Parathyroid adenoma (tissue), 2 donors: ENCODE data around the gene CD320.
"Not testable (repeated sequence)": the region's sequence is repeated elsewhere in the genome, so short reads cannot be mapped to it uniquely, and the experiment has no call there.

Experiments used
- H2AFZ ChIP-seq: fragments of 300-600 bp; sonication (generic); one replicate; pipeline ENCODE4 v1.7.0; 2017; ENCODE audit warnings: antibody characterized with exemption, mild to moderate bottlenecking
- H3K27ac ChIP-seq: fragments of 300-600 bp; sonication (generic); one replicate; pipeline ENCODE4 v1.7.0; 2017
- H3K27me3 ChIP-seq: fragments of 300-600 bp; sonication (generic); one replicate; pipeline ENCODE4 v1.7.0; 2017; ENCODE audit warnings: low read length; ENCODE audit not compliant: control insufficient read depth, insufficient read depth
- H3K36me3 ChIP-seq: fragments of 300-600 bp; sonication (generic); one replicate; pipeline ENCODE4 v1.7.0; 2017; ENCODE audit warnings: low read length; ENCODE audit not compliant: control insufficient read depth, insufficient read depth
- H3K4me1 ChIP-seq: fragments of 300-600 bp; sonication (generic); one replicate; pipeline ENCODE4 v1.7.0; 2017; ENCODE audit warnings: control low read depth
- H3K4me2 ChIP-seq: fragments of 300-600 bp; sonication (generic); one replicate; pipeline ENCODE4 v1.7.0; 2017; ENCODE audit warnings: low read length
- H3K4me3 ChIP-seq: fragments of 300-600 bp; sonication (generic); one replicate; pipeline ENCODE4 v1.7.0; 2017; ENCODE audit warnings: low read depth, low read length
- H3K79me2 ChIP-seq: fragments of 300-600 bp; sonication (generic); one replicate; pipeline ENCODE4 v1.7.0; 2017; ENCODE audit warnings: control low read depth
- H3K9ac ChIP-seq: fragments of 300-600 bp; sonication (generic); one replicate; pipeline ENCODE4 v1.7.0; 2017; ENCODE audit warnings: mild to moderate bottlenecking
- H3K9me3 ChIP-seq: fragments of 300-600 bp; sonication (generic); one replicate; pipeline ENCODE4 v1.7.0; 2017; ENCODE audit warnings: low read length; ENCODE audit not compliant: control insufficient read depth
- TF ChIP-seq, protein P1 (sequence below): fragments of 300-600 bp; sonication (generic); IDR thresholded peaks from one replicate; pipeline ENCODE4 v1.7.0; 2017; ENCODE audit warnings: antibody characterized with exemption, mild to moderate bottlenecking
- donor health status: primary hyperparathyroidism.

The CD320 gene

DNA sequence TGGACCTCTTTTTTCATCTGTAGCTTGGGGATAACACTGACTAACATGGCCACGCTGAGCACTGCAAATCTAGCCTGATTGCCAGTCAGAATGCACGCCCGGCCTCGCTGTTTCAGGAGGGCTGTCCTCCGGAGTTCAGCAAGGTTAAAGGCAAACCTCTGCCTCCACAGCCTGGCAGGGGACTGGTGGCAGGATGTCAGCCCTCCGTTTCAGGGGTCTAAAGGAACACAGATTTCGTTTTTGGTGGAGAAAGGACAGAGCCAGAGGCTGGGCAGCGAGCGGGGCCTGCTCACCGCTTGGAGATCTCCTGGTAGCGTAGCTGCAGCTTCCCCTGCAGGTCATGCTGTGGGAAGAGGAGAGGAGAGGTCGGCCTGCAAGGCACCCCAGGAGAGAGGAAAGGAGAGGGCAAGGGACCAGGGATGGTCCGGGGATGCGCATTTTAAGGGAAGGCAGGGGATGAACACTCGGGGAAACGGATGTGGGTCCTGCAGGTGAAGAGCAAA lies 12.5 kb upstream of the CD320 start:
- peak overlapping the region; percentile 89 for H3K9ac ChIP-seq
- peaks cover 16% of the 10 kb centered on the region for H3K4me1 ChIP-seq
- H3K27ac ChIP-seq, result peak overlapping the region; percentile 82
- H3K27me3 ChIP-seq, result no peaks in the 10 kb centered on the region
- peak overlapping the region; percentile 97 for H3K4me2 ChIP-seq
- no peaks in the 10 kb centered on the region for H3K9me3 ChIP-seq
- peak overlapping the region; percentile 99 for H3K4me3 ChIP-seq
- H3K79me2 ChIP-seq, result peaks cover 31% of the 10 kb centered on the region
- TF ChIP-seq, protein P1, sequence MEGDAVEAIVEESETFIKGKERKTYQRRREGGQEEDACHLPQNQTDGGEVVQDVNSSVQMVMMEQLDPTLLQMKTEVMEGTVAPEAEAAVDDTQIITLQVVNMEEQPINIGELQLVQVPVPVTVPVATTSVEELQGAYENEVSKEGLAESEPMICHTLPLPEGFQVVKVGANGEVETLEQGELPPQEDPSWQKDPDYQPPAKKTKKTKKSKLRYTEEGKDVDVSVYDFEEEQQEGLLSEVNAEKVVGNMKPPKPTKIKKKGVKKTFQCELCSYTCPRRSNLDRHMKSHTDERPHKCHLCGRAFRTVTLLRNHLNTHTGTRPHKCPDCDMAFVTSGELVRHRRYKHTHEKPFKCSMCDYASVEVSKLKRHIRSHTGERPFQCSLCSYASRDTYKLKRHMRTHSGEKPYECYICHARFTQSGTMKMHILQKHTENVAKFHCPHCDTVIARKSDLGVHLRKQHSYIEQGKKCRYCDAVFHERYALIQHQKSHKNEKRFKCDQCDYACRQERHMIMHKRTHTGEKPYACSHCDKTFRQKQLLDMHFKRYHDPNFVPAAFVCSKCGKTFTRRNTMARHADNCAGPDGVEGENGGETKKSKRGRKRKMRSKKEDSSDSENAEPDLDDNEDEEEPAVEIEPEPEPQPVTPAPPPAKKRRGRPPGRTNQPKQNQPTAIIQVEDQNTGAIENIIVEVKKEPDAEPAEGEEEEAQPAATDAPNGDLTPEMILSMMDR, result no peak
- no peaks in the 10 kb centered on the region for H3K36me3 ChIP-seq
- peak overlapping the region; percentile 79 for H2AFZ ChIP-seq

DNA sequence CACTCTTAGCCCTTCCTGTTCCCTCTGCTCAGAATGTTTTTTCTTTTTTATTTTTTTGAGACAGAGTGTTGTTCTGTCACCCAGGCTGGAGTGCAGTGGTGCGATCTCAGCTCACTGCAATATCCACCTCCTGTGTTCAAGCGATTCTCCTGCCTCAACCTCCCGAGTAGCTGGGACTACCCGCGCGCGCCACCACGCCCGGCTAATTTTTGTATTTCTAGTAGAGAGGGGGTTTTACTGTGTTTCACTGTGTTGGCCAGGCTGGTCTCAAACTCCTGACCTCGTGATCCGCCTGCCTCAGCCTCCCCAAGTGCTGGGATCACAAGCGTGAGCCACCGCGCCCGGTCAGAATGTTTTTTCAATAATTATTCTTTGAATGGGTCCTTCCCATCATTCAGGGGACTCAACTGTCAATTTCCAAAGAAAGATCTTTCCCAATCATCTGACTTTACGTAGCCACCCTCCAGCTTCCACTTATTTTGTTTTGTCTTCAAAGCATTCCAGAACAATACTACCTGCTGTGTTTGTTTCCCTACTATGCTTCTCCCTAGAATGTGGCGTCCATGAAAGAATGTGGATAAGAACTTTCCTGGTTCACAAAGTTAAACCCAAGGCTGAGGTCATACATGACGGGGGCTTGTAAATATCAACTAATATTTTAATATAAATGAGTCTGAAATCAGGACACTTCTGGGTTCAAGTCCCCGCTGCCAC lies 11.8 kb upstream of the CD320 start:
- H3K9me3 ChIP-seq, result no peaks in the 10 kb centered on the region
- H3K4me1 ChIP-seq, result peaks cover 16% of the 10 kb centered on the region
- H3K27ac ChIP-seq, result no peak overlapping the region
- peak overlapping the region; percentile 89 for H3K9ac ChIP-seq
- TF ChIP-seq, protein P1, result no peak
- H3K4me3 ChIP-seq, result peak overlapping the region; percentile 99
- no peaks in the 10 kb centered on the region for H3K36me3 ChIP-seq
- H3K4me2 ChIP-seq, result peak overlapping the region; percentile 97
- no peak overlapping the region for H2AFZ ChIP-seq
- H3K79me2 ChIP-seq, result peaks cover 31% of the 10 kb centered on the region
- no peaks in the 10 kb centered on the region for H3K27me3 ChIP-seq

DNA sequence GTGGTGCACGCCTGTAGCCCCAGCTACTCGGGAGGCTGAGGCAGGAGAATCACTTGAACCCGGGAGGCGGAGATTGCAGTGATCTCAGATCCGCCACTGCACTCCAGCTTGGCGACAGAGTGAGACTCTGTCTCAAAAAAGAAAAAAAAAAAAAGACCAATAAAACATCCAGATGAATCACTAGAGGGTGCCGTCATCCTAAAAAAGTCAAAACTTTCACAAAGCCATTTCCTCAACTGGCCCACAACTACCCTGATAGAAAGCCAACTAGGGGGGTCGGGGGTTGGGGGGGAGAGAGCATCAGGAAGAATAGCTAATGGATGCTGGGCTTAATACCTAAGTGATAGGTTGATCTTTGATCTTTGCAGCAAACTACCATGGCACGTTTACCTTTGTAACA lies 10.7 kb upstream of the CD320 start:
- not testable (repeated sequence) for H3K4me2 ChIP-seq, H3K4me1 ChIP-seq, H3K9me3 ChIP-seq, H3K27ac ChIP-seq, H3K27me3 ChIP-seq, H3K36me3 ChIP-seq, H3K4me3 ChIP-seq, H2AFZ ChIP-seq, H3K9ac ChIP-seq
- H3K79me2 ChIP-seq, result peaks cover 31% of the 10 kb centered on the region

DNA sequence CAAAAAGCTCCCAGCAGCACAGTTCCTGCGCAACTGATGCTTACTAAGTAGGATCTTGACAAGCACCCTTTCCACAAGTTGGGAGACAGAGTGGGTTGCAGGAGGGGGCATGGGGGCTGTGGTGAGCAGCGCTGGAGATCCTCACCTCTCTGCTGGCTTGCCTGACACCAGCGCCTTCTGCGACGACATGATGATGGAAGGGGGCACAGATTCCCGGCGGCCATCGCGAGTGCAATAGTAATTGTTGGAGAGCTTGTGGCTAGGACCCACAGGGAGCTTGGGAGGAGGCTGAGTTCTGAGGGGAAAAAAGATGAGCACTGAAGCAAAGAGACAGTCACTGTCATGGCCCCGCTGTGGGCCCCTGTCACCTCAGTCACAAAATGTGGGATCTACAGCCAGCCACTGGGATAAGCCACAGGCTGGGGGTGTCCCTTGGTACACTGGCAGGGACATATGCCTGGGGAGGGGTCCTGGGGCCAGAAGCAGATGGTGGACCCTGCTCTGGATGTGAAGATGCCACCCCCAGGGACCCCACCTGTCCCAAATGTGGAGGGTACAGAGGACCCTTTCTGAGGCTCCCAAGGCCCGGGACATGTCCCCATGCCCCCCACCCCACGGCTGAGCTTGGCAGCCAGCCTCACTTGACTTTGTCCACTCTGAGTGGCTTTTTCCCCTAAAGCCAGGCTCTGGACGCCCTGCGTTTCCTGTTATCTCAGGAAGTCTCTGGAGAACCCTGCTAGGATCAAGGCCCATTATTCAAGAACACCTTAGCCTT lies 8.4 kb upstream of the CD320 start:
- no peaks in the 10 kb centered on the region for H3K9me3 ChIP-seq
- H3K9ac ChIP-seq, result no peak overlapping the region
- TF ChIP-seq, protein P1, result no peak
- no peaks in the 10 kb centered on the region for H3K36me3 ChIP-seq
- H2AFZ ChIP-seq, result no peak overlapping the region
- H3K27me3 ChIP-seq, result no peaks in the 10 kb centered on the region
- H3K79me2 ChIP-seq, result peaks cover 27% of the 10 kb centered on the region
- H3K4me1 ChIP-seq, result peaks cover 7% of the 10 kb centered on the region
- no peak overlapping the region for H3K4me3 ChIP-seq
- no peak overlapping the region for H3K27ac ChIP-seq
- no peak overlapping the region for H3K4me2 ChIP-seq

DNA sequence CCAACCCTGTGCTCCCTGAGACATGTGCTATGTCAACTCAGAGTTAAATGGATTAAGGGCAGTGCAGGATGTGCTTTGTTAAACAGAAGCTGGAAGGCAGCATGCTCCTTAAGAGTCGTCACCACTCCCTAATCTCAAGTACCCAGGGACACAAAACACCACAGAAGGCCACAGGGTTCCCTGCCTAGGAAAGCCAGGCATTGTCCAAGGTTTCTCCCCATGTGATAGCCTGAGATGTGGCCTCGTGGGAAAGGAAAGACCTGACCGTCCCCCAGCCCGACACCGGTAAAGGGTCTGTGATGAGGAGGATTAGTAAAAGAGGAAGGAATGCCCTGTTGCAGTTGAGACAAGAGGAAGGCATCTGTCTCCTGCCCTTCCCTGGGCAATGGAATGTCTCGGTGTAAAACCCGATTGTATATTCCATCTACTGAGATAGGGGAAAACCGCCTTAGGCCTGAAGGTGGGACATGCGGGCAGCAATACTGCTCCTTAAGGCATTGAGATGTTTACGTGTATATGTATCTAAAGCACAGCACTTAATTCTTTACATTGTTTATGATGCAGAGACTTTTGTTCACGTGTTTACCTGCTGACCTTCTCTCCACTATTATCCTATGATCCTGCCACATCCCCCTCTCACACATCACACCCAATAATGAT lies 7.0 kb upstream of the CD320 start:
- not testable (repeated sequence) for H3K4me1 ChIP-seq

More for the DNA sequence above, 7.0 kb upstream of the CD320 start:
- H3K4me3 ChIP-seq, H3K27ac ChIP-seq, H3K9ac ChIP-seq, H3K4me2 ChIP-seq, H2AFZ ChIP-seq, H3K36me3 ChIP-seq, H3K27me3 ChIP-seq, H3K9me3 ChIP-seq: not testable (repeated sequence)
- peaks cover 19% of the 10 kb centered on the region for H3K79me2 ChIP-seq
